OCI-LY7 (cell line): ENCODE measurements around the gene ADD2.

Experiments used
- CTCF ChIP-seq: fragments of 200-600 bp; sonication (generic); conservative IDR thresholded peaks from 2 replicates; pipeline ENCODE4 v1.5.1; 2014; ENCODE audit warnings: mild to moderate bottlenecking, antibody characterized with exemption, low read length, moderate library complexity, mixed read lengths
- EZH2phosphoT487 ChIP-seq: fragments of 200-600 bp; sonication (generic); IDR thresholded peaks from 2 replicates; pipeline ENCODE4 v1.6.1; 2018; ENCODE audit warnings: low read depth, borderline replicate concordance, mild to moderate bottlenecking, mixed run types, antibody characterized with exemption, low read length, moderate library complexity, mixed read lengths

GRCh38 chr2:70664525-70664924 lies 103.5 kb downstream of the ADD2 start:
- TF ChIP-seq CTCF (no peak), EZH2phosphoT487 (no peak)
